Thyroid gland (tissue), 4 donors: ENCODE measurements around the gene ZMIZ1. TPM values are rescaled to one million over a fixed set of nuclear protein-coding genes. Genes with fewer than 3 reads are reported as not detected.

Source experiments
- DNase-seq, 2 donors: peaks; one replicate each; pipeline ENCODE4 v3.0.0-alpha.2; 2019
- H3K27ac ChIP-seq, 3 donors: fragments of 200-600 bp; sonication (generic); 1 replicate in 2 of 3; 2 replicates in 1 of 3; pipeline ENCODE4 v1.5.1; 2016 to 2019; ENCODE audit warnings: mild to moderate bottlenecking in 1 of 3, moderate library complexity in 1 of 3
- H3K27me3 ChIP-seq: fragments of 200-600 bp; sonication (generic); one replicate; pipeline ENCODE4 v1.5.1; 2019
- H3K36me3 ChIP-seq, 2 donors: fragments of 200-600 bp; sonication (generic); one replicate each; pipeline ENCODE4 v1.5.1; 2016 to 2019
- H3K4me1 ChIP-seq, 2 donors: fragments of 200-600 bp; sonication (generic); one replicate each; pipeline ENCODE4 v1.5.1; 2017 to 2019
- H3K4me3 ChIP-seq, 3 donors: fragments of 200-600 bp; sonication (generic); replicated peaks in 1 of 3; 1 replicate in 2 of 3; 2 replicates in 1 of 3; pipeline ENCODE4 v1.5.1; 2016; ENCODE audit warnings: mild to moderate bottlenecking in 1 of 3
- H3K9me3 ChIP-seq: fragments of 200-600 bp; sonication (generic); one replicate; pipeline ENCODE4 v1.5.1; 2017
- CTCF ChIP-seq, 6 experiments: fragments of 200-600 bp in 3 of 6; fragments of 450-650 bp in 3 of 6; sonication (generic) in 3 of 6; IDR thresholded peaks; one replicate each; pipeline ENCODE4 v1.5.1; 2016 to 2019; ENCODE audit warnings: antibody characterized with exemption in 6 of 6, mild to moderate bottlenecking in 2 of 6, inconsistent platforms in 1 of 6, moderate library complexity in 1 of 6
- POLR2A ChIP-seq, 2 donors: fragments of 450-650 bp; IDR thresholded peaks; one replicate each; pipeline ENCODE4 v1.6.1; 2017; ENCODE audit warnings: antibody characterized with exemption in 2 of 2, mild to moderate bottlenecking in 2 of 2, moderate library complexity in 1 of 2
- WGBS, 2 donors: methylation state at CpG; one replicate each; pipeline ENCODE4 v1.1.5; 2017; 5-methylcytosine and 5-hydroxymethylcytosine counted together
- intact Hi-C: fragments of 100-400 bp; cut with DNase I; formaldehyde crosslinking; loops from one replicate; pipeline ENCODE4 v1.15.1; 2023
- total RNA-seq, 4 donors: library from RNA; depleted of rRNA; stranded (reverse); fragments of >200 nt; gene quantifications; one replicate each; pipeline ENCODE4 v1.2.3, GENCODE V29; 2016

Gene ZMIZ1
- total RNA-seq, 4 donors from 2014 or later: 59.9 to 128 (median 94.4) TPM

DNA sequence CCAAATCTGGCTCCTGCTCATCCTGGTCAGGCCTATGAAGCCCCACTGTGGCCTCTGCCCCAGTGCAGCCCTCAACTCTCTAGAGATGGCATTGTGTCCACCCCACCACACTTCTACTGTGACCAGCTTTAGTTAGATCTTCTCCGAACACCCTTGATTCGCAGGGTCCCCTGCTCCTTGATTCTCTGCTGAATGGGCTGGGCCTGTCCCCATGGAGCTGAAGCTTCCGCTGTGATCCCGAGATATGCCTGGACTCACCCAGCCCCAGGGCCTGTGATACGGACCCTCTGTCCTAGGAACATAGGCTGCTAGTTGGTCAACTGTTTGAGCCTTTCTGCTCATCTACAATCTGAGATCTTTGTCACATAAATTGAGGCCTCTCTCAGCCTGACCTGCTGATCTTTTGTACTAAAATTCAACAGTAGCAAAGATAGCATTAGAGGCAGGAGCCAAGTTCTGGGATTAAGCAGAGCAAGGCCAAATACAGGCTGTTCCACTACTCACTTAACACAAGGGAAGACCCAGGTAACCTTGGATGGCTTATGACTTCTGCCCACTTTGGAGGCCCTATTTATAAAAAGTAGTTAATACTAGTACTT is 272.0 kb downstream of the ZMIZ1 start:
- no peaks in the 10 kb centered on the region for H3K9me3 ChIP-seq
- H3K4me3 ChIP-seq: no peak overlapping the region
- WGBS, 2 donors: 93 to 96% methylated on average over 5 of the region's 5 CpGs
- H3K4me1 ChIP-seq: peaks cover 5 to 33% of the 10 kb centered on the region in 2 donors
- intact Hi-C loops: no loop called here
- TF ChIP-seq POLR2A (IDR thresholded peaks at IDR 0.05): no peak
- TF ChIP-seq CTCF (IDR thresholded peaks at IDR 0.05): no peak
- DNase-seq: no peak
- no peaks in the 10 kb centered on the region for H3K27me3 ChIP-seq
- peak overlapping the region in 1 of 3 donors; percentile 28 for H3K27ac ChIP-seq
- H3K36me3 ChIP-seq: no peaks in the 10 kb centered on the region

DNA sequence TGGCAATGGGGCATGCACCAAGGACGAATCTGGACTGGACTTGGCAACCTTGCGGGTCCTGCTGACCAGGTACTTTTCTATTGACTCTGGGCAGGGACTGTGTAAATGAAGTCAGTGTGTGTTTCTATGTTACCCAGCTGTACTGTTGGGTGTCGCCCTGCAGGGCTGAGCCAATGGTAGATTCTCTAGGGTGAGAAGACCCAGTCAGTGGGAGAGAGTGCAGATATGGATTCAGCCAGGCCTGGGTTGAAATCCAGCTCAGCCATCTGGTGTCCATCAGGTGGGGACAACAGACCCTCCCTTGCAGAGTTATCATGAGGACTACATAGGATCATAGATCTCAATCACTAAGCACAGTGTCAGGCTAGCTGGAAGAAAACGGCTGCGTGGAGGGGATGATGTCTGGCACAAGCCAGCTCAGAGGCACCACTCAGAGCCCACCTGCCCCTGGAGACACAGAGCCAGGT is 273.6 kb downstream of the ZMIZ1 start:
- H3K36me3 ChIP-seq: no peaks in the 10 kb centered on the region
- peaks cover 7 to 30% of the 10 kb centered on the region in 2 donors for H3K4me1 ChIP-seq
- no peak for TF ChIP-seq POLR2A (IDR thresholded peaks at IDR 0.05)
- no peak for TF ChIP-seq CTCF (IDR thresholded peaks at IDR 0.05)
- no peaks in the 10 kb centered on the region for H3K9me3 ChIP-seq
- intact Hi-C loops: no loop called here
- 72 to 77% methylated on average over 5 of the region's 5 CpGs for WGBS, 2 donors
- no peaks in the 10 kb centered on the region for H3K27me3 ChIP-seq
- DNase-seq: peak in 1 of 2 donors; percentile 42
- no peak overlapping the region for H3K27ac ChIP-seq
- H3K4me3 ChIP-seq: no peak overlapping the region

DNA sequence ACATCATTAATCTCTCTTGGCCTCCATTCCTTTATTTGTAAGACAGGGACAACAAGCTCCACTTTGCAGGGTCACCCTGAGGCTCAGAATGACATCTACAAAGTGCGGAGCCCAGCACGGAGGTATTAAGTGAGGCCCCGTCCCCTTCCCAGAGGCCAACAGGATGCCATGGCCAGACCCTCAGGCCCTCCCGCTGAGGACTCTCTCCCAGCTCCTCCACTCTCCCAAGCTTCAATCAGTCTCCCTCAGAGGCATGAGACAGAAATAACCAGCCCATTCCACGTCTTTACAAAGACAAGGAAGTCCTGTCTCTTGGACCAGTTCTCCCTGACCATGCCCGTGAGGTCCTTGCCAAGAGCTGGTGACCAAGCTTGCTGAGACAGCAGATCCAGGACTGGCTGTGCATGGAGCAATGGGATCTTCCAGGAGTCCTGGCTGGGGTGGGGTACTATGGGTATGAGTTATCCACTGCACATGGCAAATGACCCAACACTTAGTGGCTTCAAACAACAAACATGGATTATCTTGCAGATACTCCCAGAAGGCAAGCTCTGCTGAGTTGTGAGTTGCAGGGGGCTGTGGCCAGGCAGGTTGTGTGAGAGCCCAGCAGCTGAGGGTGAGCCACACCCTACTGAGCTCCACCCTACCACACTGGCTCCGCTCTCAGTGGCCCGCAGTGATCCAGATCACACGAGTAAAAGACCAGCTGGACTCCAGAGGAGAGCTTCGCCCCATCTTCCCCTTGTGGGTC is 274.2 kb downstream of the ZMIZ1 start:
- no peaks in the 10 kb centered on the region for H3K9me3 ChIP-seq
- no peaks in the 10 kb centered on the region for H3K27me3 ChIP-seq
- no peak overlapping the region for H3K27ac ChIP-seq
- TF ChIP-seq POLR2A (IDR thresholded peaks at IDR 0.05): no peak
- TF ChIP-seq CTCF (IDR thresholded peaks at IDR 0.05): no peak
- no peaks in the 10 kb centered on the region for H3K36me3 ChIP-seq
- intact Hi-C loops: no loop called here
- no peak for DNase-seq
- WGBS, 2 donors: 87 to 89% methylated on average over 10 of the region's 10 CpGs
- no peak overlapping the region for H3K4me3 ChIP-seq
- H3K4me1 ChIP-seq: peaks cover 7 to 30% of the 10 kb centered on the region in 2 donors

GRCh38 chr10:79344502-79345195 is 275.9 kb downstream of the ZMIZ1 start:
- Histone ChIP-seq H3K27ac (peak overlapping the region in 1 of 3 donors; percentile 24), H3K9me3 (no peaks in the 10 kb centered on the region), H3K27me3 (no peaks in the 10 kb centered on the region), H3K4me1 (peaks cover 19 to 44% of the 10 kb centered on the region in 2 donors), H3K36me3 (peaks cover 0 to 2% of the 10 kb centered on the region in 2 donors), H3K4me3 (no peak overlapping the region)
- WGBS, 2 donors: 90 to 93% methylated on average over 3 of the region's 3 CpGs
- intact Hi-C loops: no loop called here
- no peak for DNase-seq
- TF ChIP-seq POLR2A (IDR thresholded peaks at IDR 0.05) (no peak), CTCF (IDR thresholded peaks at IDR 0.05) (no peak)
